ENCODE results near the gene HECTD2. TPM values are rescaled to one million over a fixed set of nuclear protein-coding genes. Genes with fewer than 3 reads are reported as not detected.
"Not testable (repeated sequence)": the region's sequence is repeated elsewhere in the genome, so short reads cannot be mapped to it uniquely, and the experiment has no call there.

Gene HECTD2
- total RNA-seq, 2 experiments from 2014 or later: 4.0 to 5.5 TPM

GRCh38 chr10:91453535-91453934 lies 43.4 kb downstream of the HECTD2 start:
- H3K27ac Mint-ChIP-seq: no peak overlapping the region
- intact Hi-C loops (cut with micrococcal nuclease): no loop called here
- peaks cover 17% of the 10 kb centered on the region for H3K36me3 Mint-ChIP-seq
- ChIA-PET CTCF (no interaction called here), POLR2A (no interaction called here)
- H3K4me1 Mint-ChIP-seq (ENCODE audit: low read depth): no peaks in the 10 kb centered on the region
- no peak for DNase-seq
- peaks cover 54% of the 10 kb centered on the region for H3K9me3 Mint-ChIP-seq
- H3K4me3 Mint-ChIP-seq: no peak overlapping the region
- H3K27me3 Mint-ChIP-seq: no peaks in the 10 kb centered on the region

GRCh38 chr10:91455135-91455534 lies 45.0 kb downstream of the HECTD2 start:
- intact Hi-C loops (cut with micrococcal nuclease); H3K4me1 Mint-ChIP-seq (ENCODE audit: low read depth); H3K27ac Mint-ChIP-seq; H3K4me3 Mint-ChIP-seq; CTCF ChIA-PET; H3K27me3 Mint-ChIP-seq; POLR2A ChIA-PET; DNase-seq; H3K36me3 Mint-ChIP-seq: not testable (repeated sequence)
- H3K9me3 Mint-ChIP-seq: peaks cover 41% of the 10 kb centered on the region

GRCh38 chr10:91460681-91461080 lies 50.5 kb downstream of the HECTD2 start:
- no peaks in the 10 kb centered on the region for H3K9me3 Mint-ChIP-seq
- H3K27ac Mint-ChIP-seq: no peak overlapping the region
- intact Hi-C loops (cut with micrococcal nuclease): no loop called here
- CTCF ChIA-PET: no interaction called here
- no peaks in the 10 kb centered on the region for H3K4me1 Mint-ChIP-seq (ENCODE audit: low read depth)
- no peak overlapping the region for H3K4me3 Mint-ChIP-seq
- peaks cover 11% of the 10 kb centered on the region for H3K36me3 Mint-ChIP-seq
- POLR2A ChIA-PET: no interaction called here
- H3K27me3 Mint-ChIP-seq: no peaks in the 10 kb centered on the region
- no peak for DNase-seq

GRCh38 chr10:91462423-91462822 lies 52.3 kb downstream of the HECTD2 start:
- CTCF ChIA-PET: no interaction called here
- intact Hi-C loops (cut with micrococcal nuclease): no loop called here
- no peaks in the 10 kb centered on the region for H3K9me3 Mint-ChIP-seq
- H3K4me1 Mint-ChIP-seq (ENCODE audit: low read depth): no peaks in the 10 kb centered on the region
- H3K36me3 Mint-ChIP-seq: peaks cover 20% of the 10 kb centered on the region
- DNase-seq: no peak
- POLR2A ChIA-PET: no interaction called here
- no peaks in the 10 kb centered on the region for H3K27me3 Mint-ChIP-seq
- no peak overlapping the region for H3K4me3 Mint-ChIP-seq
- no peak overlapping the region for H3K27ac Mint-ChIP-seq

GRCh38 chr10:91464500-91464899 lies 54.4 kb downstream of the HECTD2 start:
- Mint-ChIP-seq H3K4me3 (no peak overlapping the region), H3K9me3 (peaks cover 5% of the 10 kb centered on the region), H3K27ac (no peak overlapping the region), H3K36me3 (peaks cover 29% of the 10 kb centered on the region), H3K4me1 (ENCODE audit: low read depth) (no peaks in the 10 kb centered on the region), H3K27me3 (no peaks in the 10 kb centered on the region)
- no peak for DNase-seq
- CTCF ChIA-PET: no interaction called here
- POLR2A ChIA-PET: no interaction called here
- intact Hi-C loops (cut with micrococcal nuclease): no loop called here

- Mint-ChIP-seq H3K9me3 (peaks cover 12% of the 10 kb centered on the region), H3K27me3 (no peaks in the 10 kb centered on the region), H3K4me1 (ENCODE audit: low read depth) (no peaks in the 10 kb centered on the region), H3K27ac (no peak overlapping the region), H3K4me3 (no peak overlapping the region), H3K36me3 (peaks cover 29% of the 10 kb centered on the region)
- ChIA-PET CTCF (no interaction called here), POLR2A (no interaction called here)
- intact Hi-C loops (cut with micrococcal nuclease): no loop called here
- DNase-seq: no peak
These were observed 55.1 kb downstream of the HECTD2 start for GRCh38 chr10:91465261-91465660.

- no peaks in the 10 kb centered on the region for H3K4me1 Mint-ChIP-seq (ENCODE audit: low read depth)
- POLR2A ChIA-PET: no interaction called here
- no peak for DNase-seq
- CTCF ChIA-PET: no interaction called here
- H3K36me3 Mint-ChIP-seq: peaks cover 29% of the 10 kb centered on the region
- H3K9me3 Mint-ChIP-seq: peaks cover 18% of the 10 kb centered on the region
- no peak overlapping the region for H3K4me3 Mint-ChIP-seq
- intact Hi-C loops (cut with micrococcal nuclease): no loop called here
- H3K27ac Mint-ChIP-seq: no peak overlapping the region
- no peaks in the 10 kb centered on the region for H3K27me3 Mint-ChIP-seq
These were observed 57.0 kb downstream of the HECTD2 start for GRCh38 chr10:91467114-91467513.

- DNase-seq: no peak
- Mint-ChIP-seq H3K9me3 (peaks cover 18% of the 10 kb centered on the region), H3K27ac (no peak overlapping the region), H3K4me1 (ENCODE audit: low read depth) (no peaks in the 10 kb centered on the region), H3K27me3 (no peaks in the 10 kb centered on the region), H3K36me3 (peaks cover 14% of the 10 kb centered on the region), H3K4me3 (no peak overlapping the region)
- intact Hi-C loops (cut with micrococcal nuclease): no loop called here
- CTCF ChIA-PET: no interaction called here
- POLR2A ChIA-PET: no interaction called here
These were observed 61.5 kb downstream of the HECTD2 start for GRCh38 chr10:91471602-91472001.

- peaks cover 18% of the 10 kb centered on the region for H3K9me3 Mint-ChIP-seq
- ChIA-PET POLR2A (no interaction called here), CTCF (no interaction called here)
- no peak for DNase-seq
- H3K36me3 Mint-ChIP-seq: peaks cover 4% of the 10 kb centered on the region
- no peaks in the 10 kb centered on the region for H3K27me3 Mint-ChIP-seq
- no peak overlapping the region for H3K27ac Mint-ChIP-seq
- no peaks in the 10 kb centered on the region for H3K4me1 Mint-ChIP-seq (ENCODE audit: low read depth)
- no peak overlapping the region for H3K4me3 Mint-ChIP-seq
- intact Hi-C loops (cut with micrococcal nuclease): no loop called here
These were observed 62.8 kb downstream of the HECTD2 start for GRCh38 chr10:91472911-91473310.

GRCh38 chr10:91474009-91474408 lies 63.9 kb downstream of the HECTD2 start:
- no peak overlapping the region for H3K4me3 Mint-ChIP-seq
- no peak overlapping the region for H3K27ac Mint-ChIP-seq
- H3K36me3 Mint-ChIP-seq: no peaks in the 10 kb centered on the region
- H3K27me3 Mint-ChIP-seq: no peaks in the 10 kb centered on the region
- peaks cover 16% of the 10 kb centered on the region for H3K9me3 Mint-ChIP-seq
- POLR2A ChIA-PET: no interaction called here
- intact Hi-C loops (cut with micrococcal nuclease): no loop called here
- CTCF ChIA-PET: no interaction called here
- no peaks in the 10 kb centered on the region for H3K4me1 Mint-ChIP-seq (ENCODE audit: low read depth)
- no peak for DNase-seq

GRCh38 chr10:91477236-91477635 lies 67.1 kb downstream of the HECTD2 start:
- Mint-ChIP-seq H3K36me3 (no peaks in the 10 kb centered on the region), H3K4me1 (ENCODE audit: low read depth) (no peaks in the 10 kb centered on the region), H3K27ac (no peak overlapping the region), H3K9me3 (no peaks in the 10 kb centered on the region), H3K4me3 (no peak overlapping the region), H3K27me3 (no peaks in the 10 kb centered on the region)
- intact Hi-C loops (cut with micrococcal nuclease): no loop called here
- ChIA-PET CTCF (no interaction called here), POLR2A (no interaction called here)
- no peak for DNase-seq

- CTCF ChIA-PET: no interaction called here
- no peak overlapping the region for H3K4me3 Mint-ChIP-seq
- DNase-seq: no peak
- intact Hi-C loops (cut with micrococcal nuclease): no loop called here
- no peak overlapping the region for H3K27ac Mint-ChIP-seq
- peaks cover 3% of the 10 kb centered on the region for H3K36me3 Mint-ChIP-seq
- no peaks in the 10 kb centered on the region for H3K4me1 Mint-ChIP-seq (ENCODE audit: low read depth)
- no peaks in the 10 kb centered on the region for H3K9me3 Mint-ChIP-seq
- H3K27me3 Mint-ChIP-seq: no peaks in the 10 kb centered on the region
- POLR2A ChIA-PET: no interaction called here
These were observed 69.4 kb downstream of the HECTD2 start for GRCh38 chr10:91479583-91479982.

GRCh38 chr10:91487911-91488582 lies 77.9 kb downstream of the HECTD2 start:
- POLR2A ChIA-PET: no interaction called here
- H3K27ac Mint-ChIP-seq: no peak overlapping the region
- no peak for DNase-seq
- H3K9me3 Mint-ChIP-seq: no peaks in the 10 kb centered on the region
- CTCF ChIA-PET: no interaction called here
- H3K4me1 Mint-ChIP-seq (ENCODE audit: low read depth): no peaks in the 10 kb centered on the region
- intact Hi-C loops (cut with micrococcal nuclease): no loop called here
- H3K4me3 Mint-ChIP-seq: no peak overlapping the region
- peaks cover 1% of the 10 kb centered on the region for H3K36me3 Mint-ChIP-seq
- H3K27me3 Mint-ChIP-seq: no peaks in the 10 kb centered on the region
